ENCODE results near the gene ASB13. TPM values are rescaled to one million over a fixed set of nuclear protein-coding genes. Genes with fewer than 3 reads are reported as not detected.

Gene ASB13
- total and polyA plus RNA-seq, 2 donors (not counting 1 experiment from before 2014, with no cell fraction given) = 2.5 to 4.4 TPM

- H3K27ac ChIP-seq (ENCODE audit: low read length in 2 of 2) = no peak overlapping the region
- no peaks in the 10 kb centered on the region for H3K9me3 ChIP-seq (ENCODE audit: control extremely low read depth in 1 of 3, control insufficient read depth in 2 of 3, insufficient read depth in 1 of 3, low read length in 2 of 3)
- peaks cover 21 to 23% of the 10 kb centered on the region in 2 donors for H3K4me1 ChIP-seq (ENCODE audit: control insufficient read depth in 2 of 2, insufficient read depth in 2 of 2, low read length in 2 of 2)
- WGBS (ENCODE audit: insufficient coverage) = 100% methylated on average over 1 of the region's 6 CpGs
- ATAC-seq (ENCODE audit: low read depth) (no peak), DNase-seq (no peak)
- Mint-ChIP-seq H3K27ac (no peak overlapping the region), H3K4me1 (peaks cover 28% of the 10 kb centered on the region), H3K4me3 (no peak overlapping the region), H3K9me3 (ENCODE audit: insufficient read depth) (no peaks in the 10 kb centered on the region), H3K27me3 (no peaks in the 10 kb centered on the region)
- H4K20me1 ChIP-seq (ENCODE audit: control insufficient read depth, insufficient read depth, low read length, poor library complexity, severe bottlenecking) = no peaks in the 10 kb centered on the region
- H3K4me3 ChIP-seq (ENCODE audit: control extremely low read depth in 1 of 5, extremely low read depth in 1 of 5, insufficient read depth in 1 of 5, low read depth in 2 of 5, low read length in 4 of 5) = no peak overlapping the region
- POLR2A ChIA-PET = interaction anchor here (0.6 kb wide), 1 partner anchor 685 kb away, joined by 3 read pairs; no protein-coding TSS in a partner anchor
- no peak overlapping the region for H3K9ac ChIP-seq (ENCODE audit: low read length)
- H3K27me3 ChIP-seq (replicated peaks in 1 of 4; ENCODE audit: control extremely low read depth in 1 of 4, control insufficient read depth in 3 of 4, insufficient read depth in 4 of 4, low read length in 3 of 4) = no peaks in the 10 kb centered on the region
- H2AFZ ChIP-seq (ENCODE audit: insufficient read depth, low read depth, low read length, poor library complexity, severe bottlenecking) = no peak overlapping the region
- peak overlapping the region; percentile 67 for H3K4me2 ChIP-seq (replicated peaks; ENCODE audit: low read depth, low read length, poor library complexity, severe bottlenecking)
- H3K36me3 ChIP-seq (replicated peaks in 1 of 2; ENCODE audit: control extremely low read depth in 1 of 2, control insufficient read depth in 1 of 2, extremely low read depth in 1 of 2, insufficient read depth in 2 of 2, low read length in 1 of 2) = peaks cover 2% of the 10 kb centered on the region in 2 experiments
- CTCF ChIA-PET = interaction anchor here (1.1 to 3.3 kb wide), 4 partner anchors 11 to 201 kb away, joined by 3 to 15 read pairs (median 5); no protein-coding TSS in a partner anchor
- TF ChIP-seq EZH2 (IDR thresholded peaks at IDR 0.05; ENCODE audit: borderline replicate concordance, insufficient read depth, low read depth, low read length, poor library complexity, severe bottlenecking) = no peak
- TF ChIP-seq CTCF (IDR thresholded peaks at IDR 0.05) = no peak
- no peaks in the 10 kb centered on the region for H3K79me2 ChIP-seq (ENCODE audit: control insufficient read depth, insufficient read depth, low read length)
- intact Hi-C loops (cut with micrococcal nuclease) = no loop called here
Observed at GRCh38 chr10:5644930-5645329, 21.5 kb downstream of the ASB13 start.

GRCh38 chr10:5643346-5644067 is 22.9 kb downstream of the ASB13 start:
- no peak overlapping the region for H3K9ac ChIP-seq (ENCODE audit: low read length)
- no peak overlapping the region for H3K27ac Mint-ChIP-seq
- peaks cover 0 to 2% of the 10 kb centered on the region in 2 experiments for H3K36me3 ChIP-seq (replicated peaks in 1 of 2; ENCODE audit: control extremely low read depth in 1 of 2, control insufficient read depth in 1 of 2, extremely low read depth in 1 of 2, insufficient read depth in 2 of 2, low read length in 1 of 2)
- no peak overlapping the region for H3K4me3 ChIP-seq (ENCODE audit: control extremely low read depth in 1 of 5, extremely low read depth in 1 of 5, insufficient read depth in 1 of 5, low read depth in 2 of 5, low read length in 4 of 5)
- no peaks in the 10 kb centered on the region for H3K9me3 ChIP-seq (ENCODE audit: control extremely low read depth in 1 of 3, control insufficient read depth in 2 of 3, insufficient read depth in 1 of 3, low read length in 2 of 3)
- H3K4me1 ChIP-seq (ENCODE audit: control insufficient read depth in 2 of 2, insufficient read depth in 2 of 2, low read length in 2 of 2) = peaks cover 21 to 23% of the 10 kb centered on the region in 2 donors
- peaks cover 28% of the 10 kb centered on the region for H3K4me1 Mint-ChIP-seq
- CTCF ChIA-PET = interaction anchor here (1.4 to 3.9 kb wide), 3 partner anchors 13 to 200 kb away, joined by 5 to 18 read pairs (median 9); no protein-coding TSS in a partner anchor
- H3K4me2 ChIP-seq (replicated peaks; ENCODE audit: low read depth, low read length, poor library complexity, severe bottlenecking) = no peak overlapping the region
- no peak overlapping the region for H2AFZ ChIP-seq (ENCODE audit: insufficient read depth, low read depth, low read length, poor library complexity, severe bottlenecking)
- no peaks in the 10 kb centered on the region for H3K79me2 ChIP-seq (ENCODE audit: control insufficient read depth, insufficient read depth, low read length)
- H3K27me3 ChIP-seq (replicated peaks in 1 of 4; ENCODE audit: control extremely low read depth in 1 of 4, control insufficient read depth in 3 of 4, insufficient read depth in 4 of 4, low read length in 3 of 4) = no peaks in the 10 kb centered on the region
- 97% methylated on average over 4 of the region's 8 CpGs for WGBS (ENCODE audit: insufficient coverage)
- no peak for ATAC-seq (ENCODE audit: low read depth)
- POLR2A ChIA-PET = no interaction called here
- intact Hi-C loops (cut with micrococcal nuclease) = no loop called here
- no peak overlapping the region for H3K4me3 Mint-ChIP-seq
- H3K27ac ChIP-seq (ENCODE audit: low read length in 2 of 2) = no peak overlapping the region
- no peaks in the 10 kb centered on the region for H3K27me3 Mint-ChIP-seq
- no peaks in the 10 kb centered on the region for H4K20me1 ChIP-seq (ENCODE audit: control insufficient read depth, insufficient read depth, low read length, poor library complexity, severe bottlenecking)
- no peaks in the 10 kb centered on the region for H3K9me3 Mint-ChIP-seq (ENCODE audit: insufficient read depth)
- no peak for TF ChIP-seq EZH2 (IDR thresholded peaks at IDR 0.05; ENCODE audit: borderline replicate concordance, insufficient read depth, low read depth, low read length, poor library complexity, severe bottlenecking)
- DNase-seq = no peak
